GM23338 (cell line): ENCODE results near the gene POLD4. TPM values are rescaled to one million over a fixed set of nuclear protein-coding genes. Genes with fewer than 3 reads are reported as not detected.

ENCODE experiments used
- ATAC-seq: fragments of 200-7000 bp; cut with Tn5 transposase; 3 replicates; pipeline ENCODE4 v1.9.1; 2020
- DNase-seq: peaks from one replicate; pipeline ENCODE4 v3.0.0-alpha.2; 2015; ENCODE audit warnings: low spot score
- H2AFZ ChIP-seq: fragments of 200-600 bp; sonication (generic); 2 replicates; pipeline ENCODE4 v1.8.0; 2016; ENCODE audit warnings: antibody characterized with exemption, mild to moderate bottlenecking, moderate library complexity
- H3F3A ChIP-seq: fragments of 200-600 bp; sonication (generic); replicated peaks from 2 replicates; pipeline ENCODE4 v1.8.0; 2017; ENCODE audit warnings: antibody characterized with exemption, mixed run types, low read depth
- H3K27ac ChIP-seq: fragments of 200-600 bp; sonication (generic); 2 replicates; pipeline ENCODE4 v1.6.1; 2016; ENCODE audit warnings: low read depth
- H3K27me3 ChIP-seq: fragments of 200-600 bp; sonication (generic); 2 replicates; pipeline ENCODE4 v1.8.0; 2016; ENCODE audit warnings: mild to moderate bottlenecking, mixed run types, moderate library complexity; ENCODE audit not compliant: insufficient read depth
- H3K36me3 ChIP-seq: fragments of 200-600 bp; sonication (generic); 2 replicates; pipeline ENCODE4 v1.8.0; 2016; ENCODE audit warnings: mild to moderate bottlenecking; ENCODE audit not compliant: insufficient read depth
- H3K4me1 ChIP-seq: fragments of 200-600 bp; sonication (generic); 2 replicates; pipeline ENCODE4 v1.8.0; 2016; ENCODE audit warnings: mild to moderate bottlenecking, moderate library complexity; ENCODE audit not compliant: insufficient read depth
- H3K4me2 ChIP-seq: fragments of 200-600 bp; sonication (generic); 2 replicates; pipeline ENCODE4 v1.7.1; 2017; ENCODE audit warnings: mixed run types
- H3K4me3 ChIP-seq: fragments of 200-600 bp; sonication (generic); 2 replicates; pipeline ENCODE4 v1.6.1; 2016; ENCODE audit warnings: mixed run types
- H3K79me2 ChIP-seq: fragments of 200-600 bp; sonication (generic); replicated peaks from 2 replicates; pipeline ENCODE4 v1.8.0; 2017; ENCODE audit warnings: mild to moderate bottlenecking; ENCODE audit not compliant: insufficient read depth
- H3K9me2 ChIP-seq: fragments of 200-600 bp; sonication (generic); 2 replicates; pipeline ENCODE4 v1.8.0; 2017; ENCODE audit not compliant: insufficient read depth
- H4K20me1 ChIP-seq: fragments of 200-600 bp; sonication (generic); replicated peaks from 2 replicates; pipeline ENCODE4 v1.8.0; 2017; ENCODE audit warnings: mild to moderate bottlenecking; ENCODE audit not compliant: insufficient read depth
- H3K27ac Mint-ChIP-seq: 2 replicates; pipeline ENCODE4 v1.8.0; 2020; ENCODE audit warnings: inconsistent platforms, mild to moderate bottlenecking, moderate library complexity, mixed read lengths
- H3K27me3 Mint-ChIP-seq: 3 replicates; pipeline ENCODE4 v1.8.0; 2022; ENCODE audit warnings: low read depth, mild to moderate bottlenecking, moderate library complexity, mixed read lengths, inconsistent platforms; ENCODE audit not compliant: insufficient read depth, poor library complexity
- H3K36me3 Mint-ChIP-seq: 3 replicates; pipeline ENCODE4 v1.8.0; 2021; ENCODE audit warnings: low read depth, mild to moderate bottlenecking, inconsistent platforms, moderate library complexity, mixed read lengths
- H3K4me1 Mint-ChIP-seq: 3 replicates; pipeline ENCODE4 v1.8.0; 2020; ENCODE audit warnings: mild to moderate bottlenecking, inconsistent platforms, mixed read lengths
- H3K4me3 Mint-ChIP-seq: 3 replicates; pipeline ENCODE4 v1.8.0; 2021; ENCODE audit warnings: moderate library complexity, mild to moderate bottlenecking, inconsistent platforms, mixed read lengths
- H3K9me3 Mint-ChIP-seq: 3 replicates; pipeline ENCODE4 v1.8.0; 2020; ENCODE audit warnings: moderate library complexity, mild to moderate bottlenecking, inconsistent platforms, mixed read lengths
- CREB1 ChIP-seq: fragments of 250-450 bp; sonication (Bioruptor Pico); IDR thresholded peaks from 2 replicates; pipeline ENCODE4 v1.5.0; 2020; ENCODE audit warnings: low read depth, mild to moderate bottlenecking, moderate library complexity
- CTCF ChIP-seq, 2 experiments: fragments of 200-600 bp in 1 of 2; sonication (generic) in 1 of 2; conservative IDR thresholded peaks; 2 replicates each; pipeline versions ENCODE4 v1.5.1 to v1.6.1; 2016 to 2017; ENCODE audit warnings: antibody characterized with exemption in 2 of 2, low read depth in 2 of 2, mild to moderate bottlenecking in 2 of 2, moderate library complexity in 1 of 2
- ETS1 ChIP-seq: IDR thresholded peaks from 2 replicates; pipeline ENCODE4 v1.6.1; 2016; ENCODE audit warnings: antibody characterized with exemption
- EZH2 ChIP-seq: fragments of 200-600 bp; sonication (generic); IDR thresholded peaks from one replicate; pipeline ENCODE4 v1.8.0; 2017; ENCODE audit warnings: antibody characterized with exemption, mild to moderate bottlenecking, low read depth; ENCODE audit not compliant: unreplicated experiment
- EZH2phosphoT487 ChIP-seq: fragments of 200-600 bp; sonication (generic); IDR thresholded peaks from one replicate; pipeline ENCODE4 v1.8.1; 2018; ENCODE audit warnings: antibody characterized with exemption; ENCODE audit not compliant: unreplicated experiment
- JUNB ChIP-seq: IDR thresholded peaks from one replicate; pipeline ENCODE4 v1.6.1; 2016; ENCODE audit warnings: antibody characterized with exemption; ENCODE audit not compliant: unreplicated experiment
- NANOG ChIP-seq: IDR thresholded peaks from 2 replicates; pipeline ENCODE4 v1.6.1; 2016; ENCODE audit warnings: antibody characterized with exemption, borderline replicate concordance
- POLR2AphosphoS5 ChIP-seq: IDR thresholded peaks from 2 replicates; pipeline ENCODE4 v1.6.1; 2016; ENCODE audit warnings: antibody characterized with exemption, low read depth
- STAT1 ChIP-seq: IDR thresholded peaks from one replicate; pipeline ENCODE4 v1.6.1; 2016; ENCODE audit warnings: antibody characterized with exemption; ENCODE audit not compliant: unreplicated experiment
- ZNF114 ChIP-seq: fragments of 250-450 bp; sonication (Bioruptor Pico); IDR thresholded peaks from 2 replicates; pipeline ENCODE4 v1.5.0; 2020; ENCODE audit warnings: mild to moderate bottlenecking, moderate library complexity
- ZNF462 ChIP-seq: fragments of 250-450 bp; sonication (Bioruptor Pico); IDR thresholded peaks from 2 replicates; pipeline ENCODE4 v1.5.0; 2020; ENCODE audit warnings: mild to moderate bottlenecking, moderate library complexity
- polyA plus RNA-seq: library from polyadenylated mRNA; unstranded; fragments of >200 nt; fragmentation: Nextera tagmentation; extraction: Ambion mirVana; gene quantifications from 2 replicates; pipeline ENCODE4 v1.2.1, GENCODE V29; 2016
- total RNA-seq: library from RNA; depleted of rRNA; stranded (reverse); fragments of >200 nt; shearing (Covaris generic); gene quantifications from 2 replicates; pipeline ENCODE4 v1.2.3, GENCODE V29; 2014

POLD4 gene
- total and polyA plus RNA-seq, 2 experiments from 2014 or later = 16.2 to 23.0 TPM

DNA sequence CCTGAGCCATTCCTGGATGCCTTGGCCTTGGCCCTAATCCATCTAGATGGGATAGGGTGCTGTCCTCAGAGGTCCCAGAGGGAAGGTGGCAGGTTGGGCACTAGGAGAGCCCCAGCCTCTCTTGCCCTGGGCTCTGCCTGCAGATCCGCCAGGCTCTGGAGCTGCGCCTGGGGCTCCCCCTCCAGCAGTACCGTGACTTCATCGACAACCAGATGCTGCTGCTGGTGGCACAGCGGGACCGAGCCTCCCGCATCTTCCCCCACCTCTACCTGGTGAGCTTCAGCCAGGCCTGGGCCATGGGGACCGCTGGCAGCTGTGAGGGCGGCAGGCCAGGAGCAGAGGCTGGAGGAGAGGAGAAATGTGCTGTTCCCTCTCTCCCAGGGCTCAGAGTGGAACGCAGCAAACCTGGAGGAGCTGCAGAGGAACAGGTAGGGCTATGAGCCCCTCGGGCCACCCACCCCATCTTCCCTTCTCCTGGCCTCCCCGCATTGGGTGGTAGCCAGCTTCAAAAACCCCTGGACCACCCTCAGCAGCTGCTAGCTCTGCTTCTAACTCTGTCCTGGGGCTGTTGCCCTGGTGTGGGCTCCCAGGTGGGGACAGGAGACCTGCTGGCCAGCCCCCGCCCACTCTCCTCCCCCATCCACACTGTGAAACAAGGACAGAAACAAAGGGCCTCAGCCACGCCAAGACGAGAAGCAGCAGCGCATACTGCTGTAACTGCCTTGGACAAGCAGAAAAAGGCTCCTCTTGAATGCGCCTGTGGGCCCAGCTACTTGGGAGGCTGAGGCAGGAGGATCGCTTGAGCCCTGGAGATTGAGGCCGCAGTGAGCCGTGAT is 45.1 kb downstream of the POLD4 start (continued):
- TF ChIP-seq CTCF (conservative IDR thresholded peaks at IDR 0.05; ENCODE audit: low read depth in 2 of 2) (no peak), EZH2 (no peak), JUNB (no peak)

GRCh38 chr11:67307545-67308001 is 45.8 kb downstream of the POLD4 start:
- Histone ChIP-seq H3K4me3 (no peak overlapping the region), H3K79me2 (no peaks in the 10 kb centered on the region), H2AFZ (no peak overlapping the region), H3K36me3 (no peaks in the 10 kb centered on the region), H3K9me2 (no peaks in the 10 kb centered on the region), H3K27me3 (no peaks in the 10 kb centered on the region), H4K20me1 (no peaks in the 10 kb centered on the region), H3K27ac (no peak overlapping the region), H3K4me1 (peaks cover 5% of the 10 kb centered on the region; the same call in 1 of the 2 replicates), H3K4me2 (no peak overlapping the region), H3F3A (peaks cover 4% of the 10 kb centered on the region; the same call in 1 of the 2 replicates)
- Mint-ChIP-seq H3K9me3 (no peaks in the 10 kb centered on the region), H3K4me3 (no peak overlapping the region), H3K36me3 (no peaks in the 10 kb centered on the region), H3K27me3 (peaks cover 11% of the 10 kb centered on the region), H3K27ac (no peak overlapping the region), H3K4me1 (no peaks in the 10 kb centered on the region; the same call in 2 of the 3 replicates)
- no peak for TF ChIP-seq ZNF114 (CRISPR knock-in tag)
- no peak for TF ChIP-seq EZH2
- TF ChIP-seq EZH2phosphoT487 = no peak
- no peak for TF ChIP-seq STAT1
- no peak for TF ChIP-seq JUNB
- TF ChIP-seq POLR2AphosphoS5 = no peak
- TF ChIP-seq ETS1 = no peak
- no peak for TF ChIP-seq ZNF462
- no peak for TF ChIP-seq NANOG
- no peak for TF ChIP-seq CREB1 (CRISPR knock-in tag)
- DNase-seq (no peak), ATAC-seq (no peak)
